ENCODE results near the gene GIMAP1. TPM values are rescaled to one million over a fixed set of nuclear protein-coding genes. Genes with fewer than 3 reads are reported as not detected.

GIMAP1 gene
- total RNA-seq, 1 donor from 2014 or later = 27.2 TPM

DNA sequence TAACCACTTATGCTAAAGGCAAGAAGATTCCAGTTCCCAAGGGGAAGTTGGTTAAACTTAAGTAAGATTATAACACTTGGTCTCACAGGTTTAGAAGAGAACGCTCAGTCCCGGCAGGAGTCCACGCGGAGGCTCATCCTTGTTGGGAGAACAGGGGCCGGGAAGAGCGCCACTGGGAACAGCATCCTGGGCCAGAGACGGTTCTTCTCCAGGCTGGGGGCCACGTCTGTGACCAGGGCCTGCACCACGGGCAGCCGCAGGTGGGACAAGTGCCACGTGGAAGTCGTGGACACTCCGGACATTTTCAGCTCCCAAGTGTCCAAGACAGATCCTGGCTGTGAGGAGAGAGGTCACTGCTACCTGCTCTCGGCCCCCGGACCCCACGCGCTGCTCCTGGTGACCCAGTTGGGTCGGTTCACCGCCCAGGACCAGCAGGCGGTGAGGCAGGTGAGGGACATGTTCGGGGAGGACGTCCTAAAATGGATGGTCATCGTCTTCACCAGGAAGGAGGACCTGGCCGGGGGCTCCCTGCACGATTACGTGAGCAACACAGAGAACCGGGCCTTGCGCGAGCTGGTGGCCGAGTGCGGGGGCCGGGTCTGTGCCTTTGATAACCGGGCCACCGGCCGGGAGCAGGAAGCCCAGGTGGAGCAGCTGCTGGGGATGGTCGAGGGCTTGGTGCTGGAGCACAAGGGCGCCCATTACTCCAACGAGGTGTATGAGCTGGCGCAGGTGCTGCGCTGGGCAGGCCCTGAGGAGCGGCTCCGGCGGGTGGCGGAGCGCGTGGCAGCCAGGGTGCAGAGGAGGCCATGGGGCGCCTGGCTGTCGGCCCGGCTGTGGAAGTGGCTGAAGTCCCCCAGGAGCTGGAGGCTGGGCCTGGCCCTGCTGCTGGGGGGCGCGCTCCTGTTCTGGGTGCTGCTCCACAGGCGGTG, 3.8 kb downstream of the GIMAP1 start:
- intact Hi-C loops (cut with micrococcal nuclease) = no loop called here

- intact Hi-C loops (cut with micrococcal nuclease) = no loop called here
Measured at GRCh38 chr7:150721970-150722373, 5.6 kb downstream of the GIMAP1 start.

- intact Hi-C loops (cut with micrococcal nuclease) = no loop called here
Measured at GRCh38 chr7:150722431-150722931, 6.1 kb downstream of the GIMAP1 start.

DNA sequence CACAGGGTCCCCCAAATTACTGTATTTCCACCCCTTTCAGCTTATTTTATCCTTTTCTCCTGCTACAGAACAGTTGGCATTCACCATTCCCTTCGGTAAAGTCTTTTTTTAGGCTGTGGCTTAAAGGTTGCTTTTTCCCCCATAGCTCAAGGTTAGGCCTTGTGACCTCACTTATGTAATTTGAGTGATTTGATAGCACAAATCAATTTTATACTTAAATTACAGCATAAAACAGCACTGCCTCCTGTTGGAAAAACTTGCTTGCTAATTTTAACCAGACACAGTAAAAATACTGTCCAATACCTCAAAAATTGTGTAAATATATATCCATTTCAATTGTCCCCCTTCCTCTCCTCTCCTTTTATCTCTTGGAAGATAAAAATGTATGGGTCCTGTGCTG, 7.1 kb downstream of the GIMAP1 start:
- intact Hi-C loops (cut with micrococcal nuclease) = no loop called here

DNA sequence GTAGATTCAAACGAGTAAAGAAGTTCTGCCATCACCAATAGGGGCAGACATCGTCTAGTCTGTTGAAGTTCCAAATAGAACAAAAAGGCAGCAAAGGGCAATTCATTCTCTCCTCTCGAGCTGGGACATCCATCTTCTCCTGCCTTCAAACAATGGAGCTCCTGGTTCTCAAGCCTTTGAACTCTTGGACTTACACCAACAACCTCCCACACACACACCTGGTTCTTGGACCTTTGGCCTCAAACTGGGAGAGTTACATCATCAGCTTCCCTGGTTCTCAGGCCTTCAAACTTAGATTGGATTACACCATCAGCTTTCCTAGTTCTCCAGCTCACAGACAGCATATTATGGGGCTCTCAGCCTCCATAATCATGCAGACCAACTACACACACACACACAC, 11.0 kb downstream of the GIMAP1 start:
- intact Hi-C loops (cut with micrococcal nuclease) = no loop called here

DNA sequence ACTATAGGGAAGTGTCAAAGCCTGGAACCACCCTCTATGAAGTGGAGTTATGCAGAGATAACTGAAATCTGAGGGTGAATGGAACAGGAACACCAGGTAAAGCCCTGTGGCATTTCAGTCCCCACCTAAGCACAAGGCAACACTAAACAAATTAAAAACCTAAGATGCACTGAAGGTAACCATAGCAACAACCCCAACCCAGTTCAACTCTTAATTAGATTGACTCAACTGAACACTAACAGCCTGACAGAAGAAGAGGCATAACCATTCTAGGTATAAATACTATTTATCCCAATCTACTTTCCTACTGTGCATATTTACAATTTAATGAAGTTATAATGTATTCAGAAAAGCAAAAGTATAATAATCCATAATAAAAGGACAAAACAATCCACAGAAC, 11.6 kb downstream of the GIMAP1 start:
- intact Hi-C loops (cut with micrococcal nuclease) = no loop called here

DNA sequence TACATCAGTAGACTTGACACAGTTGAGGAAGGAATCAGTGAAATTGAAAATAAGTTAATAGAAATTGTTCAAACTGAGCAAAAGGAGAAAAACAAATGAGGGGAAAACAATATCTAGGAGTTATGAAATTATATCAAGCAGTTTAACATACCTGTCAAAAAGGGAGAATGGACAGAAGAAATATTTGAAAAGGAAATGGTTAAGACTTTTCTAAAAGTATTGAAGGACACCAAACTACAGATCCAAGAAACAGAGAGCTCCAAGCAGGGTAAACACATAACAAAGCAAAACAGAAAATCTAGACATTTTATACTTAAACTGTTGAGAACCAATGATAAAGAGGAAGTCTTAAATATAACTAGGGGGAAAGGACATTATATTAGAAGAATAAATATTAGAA, 12.2 kb downstream of the GIMAP1 start:
- intact Hi-C loops (cut with micrococcal nuclease) = no loop called here

- intact Hi-C loops (cut with micrococcal nuclease) = loop anchor here (1.0 to 2.0 kb wide), 4 partner anchors 8 to 410 kb away; partner anchors contain the start of gene GIMAP1
Measured at GRCh38 chr7:150731916-150732315, 15.5 kb downstream of the GIMAP1 start.

DNA sequence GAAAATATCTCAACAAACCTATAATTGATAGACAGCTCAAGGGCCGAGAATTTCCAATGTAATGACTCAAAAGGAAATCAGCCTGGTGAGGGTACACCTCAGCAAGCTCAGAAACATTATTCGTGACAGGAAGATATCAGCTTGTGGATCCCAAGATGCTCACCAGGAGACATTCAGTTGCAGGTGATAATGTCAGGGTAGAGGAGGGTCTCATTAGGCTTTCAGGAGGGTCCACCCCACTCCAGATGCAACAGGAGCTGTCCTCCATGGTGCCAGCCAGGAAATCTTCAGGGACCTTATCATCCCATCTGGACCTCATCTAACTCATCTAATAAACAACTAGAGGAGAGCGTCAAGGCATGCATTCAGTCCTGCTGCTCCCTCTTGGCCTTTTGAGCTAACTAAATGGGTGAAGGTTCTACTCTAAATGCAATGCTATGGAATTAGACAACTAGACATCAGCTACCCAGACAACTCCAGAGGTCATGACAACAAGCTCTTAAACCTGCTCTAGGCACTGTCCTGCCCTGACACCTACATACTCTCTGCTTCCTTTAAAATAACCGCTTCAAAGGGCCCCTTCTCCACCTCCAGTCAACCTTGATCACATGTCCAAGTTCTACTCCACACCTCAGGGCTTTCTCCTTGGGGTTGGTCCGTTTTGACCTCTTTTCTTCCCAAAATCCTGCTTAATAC, 16.5 kb downstream of the GIMAP1 start:
- intact Hi-C loops (cut with micrococcal nuclease) = loop anchor here (1.0 to 2.0 kb wide), 5 partner anchors 7 to 411 kb away; partner anchors contain the start of gene GIMAP1

- intact Hi-C loops (cut with micrococcal nuclease) = loop anchor here (1.0 to 2.0 kb wide), 3 partner anchors 17 to 65 kb away; partner anchors contain the start of gene GIMAP1
Measured at GRCh38 chr7:150733482-150734095, 17.2 kb downstream of the GIMAP1 start.

GRCh38 chr7:150734254-150734653, 17.8 kb downstream of the GIMAP1 start:
- intact Hi-C loops (cut with micrococcal nuclease) = no loop called here

GRCh38 chr7:150735596-150736358, 19.4 kb downstream of the GIMAP1 start:
- intact Hi-C loops (cut with micrococcal nuclease) = no loop called here

DNA sequence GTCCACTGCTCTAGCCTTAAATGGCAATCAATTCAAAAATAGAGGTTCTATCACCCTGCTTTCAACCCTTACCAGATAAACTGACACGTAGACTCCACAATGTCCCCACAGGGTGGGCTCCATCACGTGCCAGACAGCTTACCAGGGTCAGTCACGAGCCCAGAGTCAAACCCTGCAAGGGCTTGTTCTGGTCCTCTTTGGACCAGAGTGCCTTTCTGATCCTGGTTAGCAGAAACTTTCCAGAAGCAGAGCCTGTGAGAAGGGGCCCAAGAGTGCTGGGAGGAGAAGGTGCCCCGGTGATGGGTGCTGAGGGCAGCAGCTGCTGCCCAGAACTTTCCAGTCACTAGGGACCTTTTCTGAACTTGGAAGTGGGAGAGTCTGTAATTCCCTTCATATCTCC, 20.5 kb downstream of the GIMAP1 start:
- intact Hi-C loops (cut with micrococcal nuclease) = loop anchor here (1.0 kb wide), 4 partner anchors 21 to 169 kb away; partner anchors contain the start of gene GIMAP1

- intact Hi-C loops (cut with micrococcal nuclease) = loop anchor here (1.0 to 2.0 kb wide), 8 partner anchors 18 to 287 kb away; partner anchors contain the start of genes GIMAP1, GIMAP7 and GIMAP8
Measured at GRCh38 chr7:150737265-150738055, 21.0 kb downstream of the GIMAP1 start, which contains the start of gene GIMAP5. Gene GIMAP5 (plus strand): TSS chr7:150737418. CDS start chr7:150740885, 3,467 bp downstream.

DNA sequence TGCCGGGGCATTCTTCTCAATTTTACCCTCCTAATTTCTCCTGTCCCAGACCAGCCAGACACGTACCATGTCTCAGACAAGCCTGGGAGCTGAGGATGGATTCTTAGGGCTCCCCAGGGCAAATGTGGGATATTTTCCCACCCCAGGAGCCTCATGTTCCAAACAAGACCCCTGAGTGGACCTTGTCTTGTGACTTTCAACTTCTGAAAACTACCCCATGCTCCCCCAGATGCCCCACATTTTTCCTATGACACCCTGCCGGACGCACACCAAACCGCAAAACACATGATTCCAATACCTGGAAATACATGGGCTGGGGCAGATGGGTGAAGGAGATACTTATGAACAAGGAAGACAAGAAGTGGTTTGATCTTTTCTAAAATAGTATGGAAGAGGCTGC, 21.7 kb downstream of the GIMAP1 start:
- intact Hi-C loops (cut with micrococcal nuclease) = loop anchor here (1.0 to 2.0 kb wide), 4 partner anchors 17 to 288 kb away; partner anchors contain the start of genes GIMAP7 and GIMAP8

GRCh38 chr7:150738591-150739001, 22.2 kb downstream of the GIMAP1 start:
- intact Hi-C loops (cut with micrococcal nuclease) = loop anchor here (1.0 to 2.0 kb wide), 4 partner anchors 17 to 288 kb away; partner anchors contain the start of genes GIMAP7 and GIMAP8

DNA sequence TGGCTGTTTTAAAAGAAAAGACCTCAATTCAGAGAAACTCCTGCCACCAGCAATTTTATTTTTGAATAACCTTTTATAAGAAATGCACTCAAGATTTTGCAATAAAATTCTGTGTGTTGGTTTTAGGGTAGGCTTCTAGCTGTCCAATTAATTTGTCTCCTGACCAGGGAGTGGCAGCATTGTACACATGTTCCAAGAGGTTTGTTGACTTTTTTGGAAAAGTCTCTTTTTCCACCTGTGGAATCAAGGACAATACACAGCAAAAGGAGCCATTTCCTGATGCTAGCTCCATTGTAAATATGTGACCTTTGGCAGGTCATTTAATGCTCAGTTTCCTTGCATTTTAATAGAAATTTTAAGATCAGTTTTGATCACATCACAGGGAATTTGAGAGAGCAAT, 22.6 kb downstream of the GIMAP1 start:
- intact Hi-C loops (cut with micrococcal nuclease) = loop anchor here (2.0 kb wide), 1 partner anchor 118 kb away; no protein-coding TSS in a partner anchor

DNA sequence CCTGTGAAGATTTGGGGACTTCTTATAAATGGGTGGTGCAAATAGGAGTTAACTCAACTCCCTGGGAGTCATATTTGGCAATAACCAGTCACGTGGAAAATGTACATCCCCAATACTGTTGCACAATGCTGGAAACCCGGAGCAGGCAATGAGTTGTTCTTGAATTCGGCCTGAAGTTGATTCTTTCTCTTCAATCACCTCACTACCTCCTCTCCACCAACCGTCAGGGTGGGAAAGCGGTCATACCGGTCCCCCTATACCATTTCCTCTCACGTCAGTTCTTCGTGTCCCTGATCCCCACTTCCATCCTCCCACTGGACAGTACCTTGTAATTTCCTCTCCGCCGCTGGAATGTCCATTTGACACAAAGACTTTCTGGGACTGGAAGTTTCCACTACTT, 23.6 kb downstream of the GIMAP1 start:
- intact Hi-C loops (cut with micrococcal nuclease) = loop anchor here (1.0 kb wide), 1 partner anchor 8 kb away; no protein-coding TSS in a partner anchor

GRCh38 chr7:150742286-150742968, 26.0 kb downstream of the GIMAP1 start:
- intact Hi-C loops (cut with micrococcal nuclease) = loop anchor here (1.0 kb wide), 1 partner anchor 8 kb away; no protein-coding TSS in a partner anchor

Measured in T-helper 1 cell treated with Interleukin-12 subunit alpha and Interleukin-12 subunit beta and Interleukin-4 antibody, amounts not matched to agents 30 ng/mL and 1 ng/mL, for 36 hours (primary cell).